GM21619 (cell line): ENCODE results near the gene VSTM2L.
A peak's percentile ranks its signal among the peaks of the same experiment; 100 is the strongest.

Source experiments
- ATAC-seq: cut with Tn5 transposase; IDR thresholded peaks from one replicate; pipeline ENCODE4 v1.9.1; 2021; ENCODE audit not compliant: unreplicated experiment

The VSTM2L gene

GRCh38 chr20:37986873-37987601 lies 84.1 kb downstream of the VSTM2L start:
- no peak for ATAC-seq

GRCh38 chr20:37987602-37988290 lies 84.8 kb downstream of the VSTM2L start:
- ATAC-seq, result no peak

GRCh38 chr20:37988306-37988954 lies 85.5 kb downstream of the VSTM2L start:
- no peak for ATAC-seq

GRCh38 chr20:37989601-37990295 lies 86.8 kb downstream of the VSTM2L start:
- ATAC-seq, result no peak

GRCh38 chr20:37990571-37991151 lies 87.7 kb downstream of the VSTM2L start:
- ATAC-seq, result peak; percentile 93

GRCh38 chr20:37991157-37991866 lies 88.4 kb downstream of the VSTM2L start:
- no peak for ATAC-seq

GRCh38 chr20:37991908-37992307 lies 89.0 kb downstream of the VSTM2L start:
- ATAC-seq, result no peak

- ATAC-seq, result no peak
Observed at GRCh38 chr20:37992802-37993409, 90.0 kb downstream of the VSTM2L start.

- no peak for ATAC-seq
Observed at GRCh38 chr20:37994512-37994911, 91.6 kb downstream of the VSTM2L start.
